OCI-LY3 (cell line): Measurements from ENCODE around the gene MARF1.

Experiments
- EZH2phosphoT487 ChIP-seq: fragments of 200-600 bp; shearing (Covaris generic); IDR thresholded peaks from 2 replicates; pipeline ENCODE4 v1.6.1; 2018; ENCODE audit warnings: antibody characterized with exemption, mixed run types, low read depth
- TF ChIP-seq, protein P1 (sequence below): fragments of 200-600, 300-600 bp; sonication (generic); IDR thresholded peaks from 2 replicates; pipeline ENCODE4 v1.5.1; 2014; ENCODE audit warnings: antibody characterized with exemption, low read length, low read depth

DNA sequence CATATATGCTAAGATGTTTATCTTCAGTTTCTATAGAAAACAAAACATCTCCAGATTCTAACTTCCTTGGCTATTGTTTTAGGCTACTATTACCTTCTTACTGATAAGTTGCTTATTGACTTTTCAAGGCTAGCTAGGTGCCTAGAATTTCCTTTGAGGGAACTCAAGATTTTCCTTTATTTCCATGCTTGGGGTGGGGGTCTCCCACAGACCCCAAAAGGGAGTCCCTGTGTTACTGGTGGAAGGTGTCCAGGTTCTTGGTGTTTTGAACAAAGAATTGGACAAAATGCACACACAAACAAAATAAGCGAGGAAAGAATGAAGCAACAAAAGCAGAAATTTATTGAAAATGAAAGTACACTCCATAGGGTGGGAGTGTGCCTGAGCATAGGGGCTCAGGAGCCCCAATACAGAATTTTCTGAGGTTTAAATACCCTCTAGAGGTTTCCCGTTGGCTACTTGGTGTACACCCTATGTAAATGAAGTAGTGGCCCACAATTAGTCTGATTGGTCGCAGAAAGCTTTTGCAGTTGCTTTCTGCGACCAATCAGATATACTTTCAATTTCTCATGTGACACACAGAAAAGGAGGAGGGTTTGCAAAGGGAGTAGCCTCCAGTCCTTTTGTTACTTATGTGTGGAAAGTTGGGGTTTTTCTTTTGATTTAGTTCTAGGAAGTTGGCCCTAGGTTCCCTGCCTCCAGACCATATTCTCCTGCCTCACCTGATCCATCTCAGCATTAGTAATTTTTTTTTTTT lies 67.5 kb downstream of the MARF1 start:
- TF ChIP-seq, protein P1, sequence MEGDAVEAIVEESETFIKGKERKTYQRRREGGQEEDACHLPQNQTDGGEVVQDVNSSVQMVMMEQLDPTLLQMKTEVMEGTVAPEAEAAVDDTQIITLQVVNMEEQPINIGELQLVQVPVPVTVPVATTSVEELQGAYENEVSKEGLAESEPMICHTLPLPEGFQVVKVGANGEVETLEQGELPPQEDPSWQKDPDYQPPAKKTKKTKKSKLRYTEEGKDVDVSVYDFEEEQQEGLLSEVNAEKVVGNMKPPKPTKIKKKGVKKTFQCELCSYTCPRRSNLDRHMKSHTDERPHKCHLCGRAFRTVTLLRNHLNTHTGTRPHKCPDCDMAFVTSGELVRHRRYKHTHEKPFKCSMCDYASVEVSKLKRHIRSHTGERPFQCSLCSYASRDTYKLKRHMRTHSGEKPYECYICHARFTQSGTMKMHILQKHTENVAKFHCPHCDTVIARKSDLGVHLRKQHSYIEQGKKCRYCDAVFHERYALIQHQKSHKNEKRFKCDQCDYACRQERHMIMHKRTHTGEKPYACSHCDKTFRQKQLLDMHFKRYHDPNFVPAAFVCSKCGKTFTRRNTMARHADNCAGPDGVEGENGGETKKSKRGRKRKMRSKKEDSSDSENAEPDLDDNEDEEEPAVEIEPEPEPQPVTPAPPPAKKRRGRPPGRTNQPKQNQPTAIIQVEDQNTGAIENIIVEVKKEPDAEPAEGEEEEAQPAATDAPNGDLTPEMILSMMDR = no peak
- TF ChIP-seq EZH2phosphoT487 = no peak
